Activated CD4-positive, alpha-beta T cell treated with anti-CD3 and anti-CD28 coated beads, Interleukin-10, Interleukin-2, amounts not matched to agents 100 ng/mL and 50 ng/mL, durations not matched to agents 16 hours and 8 hours (primary cell): ENCODE data around the gene DBX1.
"Not testable (repeated sequence)": the region's sequence is repeated elsewhere in the genome, so short reads cannot be mapped to it uniquely, and the experiment has no call there.

Experiments used
- DNase-seq: peaks from one replicate; pipeline ENCODE4 v3.0.0-alpha.2; 2020

Gene DBX1

DNA sequence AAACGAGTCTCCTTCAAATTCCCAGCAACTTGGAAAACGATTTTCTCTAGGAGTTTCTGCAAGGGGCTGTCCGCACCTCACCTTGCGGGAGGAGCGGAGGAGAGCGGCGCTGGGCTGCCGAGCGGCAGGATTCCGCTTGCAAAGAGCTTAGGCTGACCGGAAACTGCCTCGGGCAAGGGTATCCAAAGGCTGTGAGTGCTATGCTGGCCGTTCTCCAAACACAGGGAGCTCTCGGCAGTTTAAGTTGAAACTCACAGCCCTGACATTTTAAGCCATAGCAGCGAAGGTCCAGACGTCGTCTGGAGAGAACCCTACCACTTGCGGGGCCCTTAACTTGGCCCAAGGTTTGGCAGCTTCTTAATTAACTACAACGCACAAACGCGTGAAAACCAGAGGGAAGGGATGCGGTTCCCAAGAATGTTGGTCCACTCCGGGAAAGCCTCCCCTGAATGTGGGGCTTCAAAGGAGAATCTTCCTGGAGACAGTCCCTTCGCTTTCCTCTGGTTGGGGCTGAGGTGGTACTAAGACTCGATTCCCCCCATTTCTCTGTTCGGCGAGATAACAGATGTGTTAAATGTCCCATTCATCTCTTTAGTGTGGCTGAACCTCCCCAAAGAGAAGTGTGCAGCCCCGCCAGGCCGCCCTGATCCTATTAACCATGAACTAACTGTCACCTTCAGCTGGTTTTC lies 1.1 kb upstream of the DBX1 start:
- no peak for DNase-seq

DNA sequence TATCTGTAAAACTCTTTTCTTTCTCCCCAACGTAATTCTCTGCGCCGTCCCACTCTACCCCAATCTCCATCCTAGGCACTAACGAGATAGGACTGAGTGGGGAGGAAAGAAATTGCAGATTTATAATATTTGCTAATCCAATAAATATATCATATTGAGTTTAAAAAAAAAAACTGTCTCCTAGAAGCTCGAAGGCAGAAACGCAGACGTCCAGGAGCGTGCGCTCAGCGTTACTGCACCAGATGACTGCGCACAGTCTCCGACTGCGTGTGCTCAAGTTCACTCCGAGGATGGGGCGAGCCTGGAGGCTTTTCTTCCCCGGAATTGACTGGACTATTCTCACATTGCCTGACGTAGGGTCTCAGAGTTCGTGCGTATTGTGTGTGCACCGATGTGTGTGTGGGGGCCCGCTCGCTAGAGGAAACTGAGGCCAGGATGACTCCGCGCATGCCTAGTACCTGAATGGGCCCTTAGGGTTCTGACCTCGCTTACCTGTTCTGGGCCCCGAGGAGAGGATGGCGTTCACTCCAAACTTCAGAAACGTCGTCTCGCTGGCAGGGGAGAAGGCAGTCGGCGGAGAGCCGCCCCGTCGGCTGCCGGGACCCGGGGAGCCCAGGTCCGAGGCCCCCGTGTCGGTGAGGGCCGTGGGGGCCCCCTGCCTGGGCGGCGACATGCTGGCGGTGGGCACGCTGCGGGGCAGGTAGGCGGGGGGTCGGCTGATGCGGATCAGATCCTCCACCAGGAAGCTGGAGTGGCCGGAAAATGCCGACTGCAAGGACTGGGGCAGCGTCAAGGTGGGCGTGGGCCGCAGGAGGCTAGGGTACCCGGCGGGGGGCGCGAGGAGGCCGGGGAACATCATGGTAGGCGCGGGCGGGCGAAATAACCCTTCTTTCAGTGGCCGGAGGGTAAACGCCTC lies 551 bp downstream of the DBX1 start:
- no peak for DNase-seq

DNA sequence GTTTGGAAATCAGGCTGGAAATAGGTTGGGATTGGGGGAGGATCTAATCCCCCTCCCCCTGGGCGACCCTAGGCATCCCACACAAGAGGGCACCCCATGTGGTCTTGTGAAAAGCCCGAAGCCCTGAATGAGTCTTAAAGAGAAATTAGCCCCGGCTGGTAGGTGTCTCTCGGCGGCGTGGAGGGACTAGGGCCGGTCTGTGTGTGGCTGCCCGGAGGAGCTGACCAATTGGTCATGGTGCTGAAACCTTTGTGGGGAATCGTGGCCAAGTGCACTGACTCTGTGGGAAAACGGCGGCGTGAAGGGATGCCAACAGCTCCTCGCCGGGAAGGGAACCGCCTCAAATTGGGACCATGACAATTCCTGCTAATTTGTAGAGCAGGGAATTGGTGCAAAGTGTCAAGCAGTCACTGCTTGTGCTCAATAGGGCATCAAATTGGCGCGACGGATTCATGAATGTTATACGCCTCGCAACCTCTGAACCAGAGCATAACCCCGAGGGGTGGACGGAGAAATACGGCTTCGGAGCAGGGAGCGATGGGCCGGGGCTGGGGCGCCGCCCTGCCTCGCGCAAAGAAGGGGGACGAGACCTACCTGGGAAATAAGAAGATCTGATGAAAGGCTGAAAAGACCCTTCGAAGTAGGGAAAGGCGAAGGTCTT lies 1.5 kb downstream of the DBX1 start:
- no peak for DNase-seq

DNA sequence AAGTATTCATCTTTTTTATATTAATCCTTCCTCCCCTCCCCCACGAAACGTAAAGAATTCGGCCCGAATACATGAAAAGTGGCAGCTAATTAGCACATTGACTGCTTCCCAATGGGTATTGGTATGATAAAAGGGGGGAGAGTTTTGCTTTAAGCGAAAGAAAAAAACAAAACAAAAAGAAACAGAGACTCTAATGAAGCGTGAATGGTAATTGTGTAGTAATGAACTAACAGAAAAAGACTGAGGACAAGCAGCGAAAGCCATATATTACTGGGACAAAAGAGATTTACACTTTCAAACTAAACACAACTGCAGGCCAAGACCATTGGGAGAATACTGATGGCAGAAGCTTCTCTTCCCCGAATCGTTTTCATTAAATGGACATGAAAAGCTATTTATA lies 2.5 kb downstream of the DBX1 start:
- DNase-seq = no peak

DNA sequence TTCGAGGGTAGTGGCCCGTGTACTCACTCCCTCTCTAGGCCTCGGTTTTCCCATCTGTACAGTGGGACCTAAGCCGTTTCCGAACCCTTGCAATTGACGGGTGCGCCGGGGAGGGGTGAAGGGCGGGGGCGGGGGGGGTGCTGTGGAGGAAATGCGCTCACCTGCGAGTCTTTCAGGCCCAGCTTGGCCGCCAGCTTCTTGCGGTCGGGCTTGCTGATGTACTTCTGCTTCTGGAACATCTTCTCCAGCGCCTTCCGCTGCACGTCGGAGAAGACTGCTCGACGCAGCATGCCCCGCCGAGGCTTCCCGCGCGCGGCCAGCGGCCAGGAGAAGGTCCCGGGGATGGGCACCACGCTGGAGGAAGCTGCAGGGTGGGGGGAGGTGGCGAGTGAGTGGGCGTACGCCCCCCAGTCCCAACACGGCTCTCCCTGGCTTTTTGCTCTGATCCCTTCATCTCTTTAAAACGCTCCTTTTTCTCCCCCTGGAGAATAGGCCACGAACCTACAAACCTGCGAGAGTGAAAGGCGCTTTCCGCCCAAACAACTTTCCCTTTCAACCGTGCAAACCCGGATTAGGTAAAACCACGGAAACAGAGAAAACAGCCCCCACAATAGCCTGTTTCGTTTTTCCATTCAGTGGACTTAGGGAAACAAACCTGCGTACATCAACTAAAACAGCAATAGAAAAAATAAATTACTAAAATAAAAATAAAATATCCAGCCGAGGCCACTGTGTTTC lies 3.2 kb downstream of the DBX1 start:
- peak; percentile 22 for DNase-seq

DNA sequence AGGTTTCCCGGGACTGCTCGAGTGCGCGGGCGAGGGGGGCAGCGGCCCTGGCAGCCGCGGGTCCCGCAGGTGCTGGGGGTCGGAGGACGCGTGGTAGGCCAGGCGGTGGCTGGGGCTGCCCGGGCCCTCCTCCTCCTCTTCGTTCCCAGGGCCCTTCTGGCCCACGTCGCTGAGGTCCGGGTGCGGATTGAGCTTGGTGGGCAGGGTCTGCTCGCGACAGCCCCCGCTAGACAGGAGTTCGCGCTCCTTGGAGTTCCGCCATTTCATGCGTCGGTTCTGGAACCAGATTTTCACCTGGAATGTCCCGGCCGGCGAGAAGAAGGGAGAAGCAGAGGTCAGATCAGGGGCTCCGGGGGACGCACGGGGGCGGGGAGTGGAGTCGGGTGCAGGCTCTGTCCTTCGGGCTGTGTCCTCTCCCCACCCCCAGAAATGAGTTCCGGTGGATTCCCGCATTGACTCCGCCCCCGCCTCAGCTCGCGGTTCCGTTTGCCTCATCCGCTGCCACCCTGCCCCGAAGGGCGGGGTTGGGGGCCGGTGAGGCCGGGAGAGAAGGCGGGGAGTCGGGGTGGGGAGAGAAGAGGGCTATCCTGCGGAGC lies 3.9 kb downstream of the DBX1 start:
- DNase-seq = peak; percentile 47

DNA sequence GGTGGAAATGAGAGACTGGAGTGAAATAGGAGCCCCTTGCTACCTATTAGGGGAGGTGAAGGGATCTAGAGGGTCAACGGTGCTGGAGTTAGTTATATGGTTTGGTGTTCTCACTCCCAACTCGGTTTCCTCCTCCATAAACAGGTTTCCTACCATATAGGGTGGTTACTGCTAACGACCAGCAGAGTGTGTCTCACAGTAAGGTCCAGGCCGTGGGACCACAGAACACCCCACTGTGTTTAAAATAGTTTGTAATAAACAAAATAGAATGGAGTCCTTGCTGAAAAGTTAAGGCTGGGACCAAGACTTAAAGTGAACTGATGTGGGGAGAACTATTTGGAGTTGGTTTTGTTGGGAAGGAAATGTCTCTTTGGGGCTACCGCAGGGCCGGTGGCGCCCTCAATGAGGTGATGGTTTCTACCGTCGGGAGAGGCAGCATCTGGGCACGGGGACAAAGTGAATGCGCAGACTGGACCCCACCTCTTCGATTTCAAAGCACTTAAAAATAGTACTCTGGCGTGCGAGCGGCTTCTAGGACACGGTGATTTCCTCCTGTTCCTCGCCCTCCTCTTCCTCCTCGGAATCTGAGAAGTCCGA lies 4.5 kb downstream of the DBX1 start:
- DNase-seq = no peak

DNA sequence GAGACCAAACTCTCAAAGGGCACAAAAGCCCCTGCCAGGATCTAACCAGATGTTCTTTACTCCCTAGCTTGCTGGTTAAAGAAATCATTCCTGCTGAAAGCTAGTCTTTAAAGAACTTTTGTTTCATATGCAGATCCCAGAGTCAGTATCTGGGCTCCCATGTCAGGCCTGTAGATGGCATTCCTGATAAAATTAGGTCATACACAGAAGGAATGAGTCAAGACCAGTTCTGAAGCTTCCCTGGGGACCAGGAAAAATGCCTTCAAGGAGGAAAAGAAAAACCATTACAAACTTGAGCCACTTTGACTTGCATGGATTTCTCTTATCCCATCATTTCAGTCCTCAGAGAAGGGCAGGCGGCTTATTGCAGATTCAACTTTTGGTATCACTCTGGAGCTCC lies 5.9 kb downstream of the DBX1 start:
- no peak for DNase-seq

DNA sequence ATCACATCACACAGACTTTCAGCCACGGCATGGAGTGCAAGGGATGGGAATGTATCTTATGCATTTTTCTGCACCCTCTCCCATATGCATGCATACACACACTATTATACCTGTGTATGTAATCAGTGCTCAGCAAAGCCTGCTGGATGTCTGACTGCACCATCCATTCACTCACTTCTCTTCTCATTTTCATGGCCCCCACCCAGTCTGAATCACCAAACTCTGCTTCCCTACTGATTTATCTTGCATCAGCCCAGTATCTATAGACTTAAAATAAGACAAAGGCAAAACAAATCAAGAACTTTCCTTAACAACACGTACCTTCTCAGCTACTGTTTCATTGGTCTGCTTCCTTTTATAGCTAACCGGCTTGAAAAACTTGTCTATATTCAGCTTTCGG lies 21.6 kb downstream of the DBX1 start:
- DNase-seq = no peak

DNA sequence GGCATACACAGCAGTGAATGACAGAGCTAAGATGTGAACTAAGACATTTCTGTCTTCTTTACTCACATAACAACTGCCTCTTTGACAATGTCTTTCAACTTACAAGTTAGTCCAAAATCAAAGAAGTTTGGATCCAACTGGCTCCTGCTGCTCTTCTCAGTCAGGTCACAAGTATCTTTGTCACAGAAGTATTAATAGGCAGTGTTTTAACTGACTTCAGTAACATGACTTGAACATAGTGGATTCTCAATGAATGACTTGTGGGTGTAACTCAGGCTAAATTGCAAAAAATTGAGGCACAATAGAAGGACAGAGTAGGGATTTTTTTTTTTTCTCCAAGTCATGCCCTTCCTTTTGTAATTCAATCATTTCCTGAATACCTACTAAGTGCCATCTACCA lies 22.6 kb downstream of the DBX1 start:
- no peak for DNase-seq

DNA sequence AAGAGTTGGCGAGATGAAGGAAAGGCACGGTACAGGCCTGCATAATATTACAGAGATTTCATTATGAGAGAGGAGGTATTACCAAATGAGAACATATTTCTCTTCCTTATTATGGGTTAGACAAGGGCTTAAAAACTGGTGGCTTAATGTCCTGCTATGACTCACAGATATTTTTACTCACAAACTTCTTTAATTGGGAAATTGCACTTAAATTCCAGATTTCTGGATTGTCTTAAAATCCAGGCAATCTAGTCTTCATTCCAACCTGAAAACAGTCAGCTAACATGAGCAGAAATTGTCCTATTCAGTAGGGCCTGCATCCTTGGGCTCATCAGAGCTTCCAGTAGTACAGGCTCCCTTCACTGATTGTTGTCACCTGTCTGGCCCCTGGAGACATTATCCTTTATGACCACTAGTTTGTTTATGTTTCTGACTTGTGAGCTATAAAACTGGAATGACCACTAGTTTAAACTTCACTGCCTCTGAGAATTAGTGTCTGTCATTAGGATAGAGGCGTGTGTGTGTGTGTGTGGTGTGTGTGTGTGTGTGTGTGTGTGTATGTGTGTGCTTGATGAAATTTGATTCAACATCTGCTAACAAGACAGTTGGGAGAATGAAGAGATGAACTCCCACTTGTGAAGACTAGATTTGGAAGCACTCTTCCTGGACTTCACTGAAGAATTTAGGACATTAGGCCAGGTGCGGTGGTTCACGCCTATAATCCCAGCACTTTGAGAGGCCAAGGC lies 25.1 kb downstream of the DBX1 start:
- no peak for DNase-seq

DNA sequence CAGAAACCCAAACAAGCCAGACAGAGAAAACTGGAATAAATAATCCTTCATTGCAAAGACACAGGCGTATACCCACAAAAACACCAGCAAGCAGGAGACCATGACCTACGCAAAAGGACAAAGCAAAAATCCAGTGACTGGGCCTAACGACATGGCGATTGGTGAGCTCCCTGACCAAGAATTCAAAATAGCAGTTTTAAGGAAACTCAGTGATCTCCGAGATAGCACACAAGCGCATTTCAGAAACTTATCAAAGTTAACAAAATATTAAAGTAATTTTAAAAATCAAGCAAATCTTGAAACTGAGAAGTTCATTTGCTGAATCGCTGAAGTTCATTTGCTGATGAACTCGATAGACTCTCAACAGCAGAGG lies 27.6 kb downstream of the DBX1 start:
- no peak for DNase-seq

DNA sequence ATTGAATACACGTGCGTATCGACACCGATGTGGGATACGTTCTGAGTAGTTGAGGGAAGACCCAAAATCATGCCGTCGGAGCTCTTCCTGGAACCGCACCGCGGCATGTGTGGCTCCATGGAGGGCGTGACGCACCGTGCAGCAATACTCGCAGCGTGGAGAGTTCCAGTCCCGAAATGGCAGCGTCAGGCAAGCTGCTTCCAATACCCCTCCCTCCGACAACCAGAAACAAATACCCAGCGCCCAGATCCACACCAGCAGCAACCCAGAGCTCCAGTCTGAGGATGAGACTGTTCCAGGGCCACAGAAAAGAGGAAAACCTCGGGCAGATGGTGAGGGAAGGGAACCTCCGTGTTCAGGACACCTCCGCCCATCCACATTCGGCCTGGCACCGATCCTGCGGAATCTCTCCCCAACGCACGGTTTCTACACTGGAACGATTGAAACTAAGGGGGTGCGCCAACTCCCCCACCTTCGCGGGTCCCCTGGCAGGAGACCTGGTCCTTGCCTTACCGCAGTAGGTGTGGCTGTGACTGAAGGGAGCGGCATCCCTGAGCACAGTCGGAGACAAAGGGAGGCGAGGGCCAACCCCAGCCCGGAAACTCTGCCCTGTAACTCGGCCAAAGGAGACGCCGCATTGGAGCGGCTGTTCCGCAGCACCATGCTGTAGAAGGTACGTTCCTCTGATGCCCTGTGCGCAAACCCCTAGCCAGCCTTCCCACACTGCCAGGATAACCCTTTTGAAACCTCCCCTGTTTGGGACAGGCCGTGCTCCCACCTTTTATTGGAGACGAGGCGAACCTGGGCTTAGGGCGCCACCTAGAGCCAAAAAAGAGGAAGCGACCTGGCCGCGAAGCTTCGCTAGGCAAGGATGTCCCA lies 28.2 kb downstream of the DBX1 start:
- peak; percentile 51 for DNase-seq

DNA sequence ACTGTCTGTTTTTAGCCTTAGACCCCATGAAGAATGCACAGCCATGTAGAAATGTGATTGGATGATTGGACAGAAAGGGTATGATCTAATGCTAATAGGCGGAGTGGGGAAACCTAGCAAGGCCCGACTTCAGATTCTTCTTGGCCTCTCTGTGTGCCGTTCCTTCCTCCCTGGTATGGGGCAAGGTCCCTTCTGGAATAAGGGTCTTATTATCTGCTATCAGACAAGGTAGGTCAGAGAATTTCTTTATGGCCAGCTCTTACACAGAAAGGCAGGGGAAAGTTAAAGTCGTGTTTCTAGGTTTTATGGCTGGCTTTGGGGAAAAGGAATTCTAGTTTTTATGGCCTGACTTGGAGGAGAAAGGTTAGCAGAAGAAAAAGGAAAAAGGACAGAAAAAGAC lies 30.6 kb downstream of the DBX1 start:
- no peak for DNase-seq

DNA sequence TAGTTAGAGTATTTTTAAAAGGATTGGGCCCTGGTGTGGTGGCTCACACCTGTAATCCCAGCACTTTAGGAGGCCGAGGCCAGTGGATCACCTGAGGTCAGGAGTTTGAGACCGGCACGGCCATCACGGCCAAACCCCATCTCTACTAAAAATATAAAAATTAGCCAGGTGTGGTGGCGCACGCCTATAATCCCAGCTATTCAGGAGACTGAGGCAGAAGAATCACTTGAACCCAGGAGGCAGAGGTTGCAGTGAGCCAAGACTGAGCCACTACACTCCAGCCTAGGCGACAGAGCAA lies 31.8 kb downstream of the DBX1 start:
- not testable (repeated sequence) for DNase-seq

DNA sequence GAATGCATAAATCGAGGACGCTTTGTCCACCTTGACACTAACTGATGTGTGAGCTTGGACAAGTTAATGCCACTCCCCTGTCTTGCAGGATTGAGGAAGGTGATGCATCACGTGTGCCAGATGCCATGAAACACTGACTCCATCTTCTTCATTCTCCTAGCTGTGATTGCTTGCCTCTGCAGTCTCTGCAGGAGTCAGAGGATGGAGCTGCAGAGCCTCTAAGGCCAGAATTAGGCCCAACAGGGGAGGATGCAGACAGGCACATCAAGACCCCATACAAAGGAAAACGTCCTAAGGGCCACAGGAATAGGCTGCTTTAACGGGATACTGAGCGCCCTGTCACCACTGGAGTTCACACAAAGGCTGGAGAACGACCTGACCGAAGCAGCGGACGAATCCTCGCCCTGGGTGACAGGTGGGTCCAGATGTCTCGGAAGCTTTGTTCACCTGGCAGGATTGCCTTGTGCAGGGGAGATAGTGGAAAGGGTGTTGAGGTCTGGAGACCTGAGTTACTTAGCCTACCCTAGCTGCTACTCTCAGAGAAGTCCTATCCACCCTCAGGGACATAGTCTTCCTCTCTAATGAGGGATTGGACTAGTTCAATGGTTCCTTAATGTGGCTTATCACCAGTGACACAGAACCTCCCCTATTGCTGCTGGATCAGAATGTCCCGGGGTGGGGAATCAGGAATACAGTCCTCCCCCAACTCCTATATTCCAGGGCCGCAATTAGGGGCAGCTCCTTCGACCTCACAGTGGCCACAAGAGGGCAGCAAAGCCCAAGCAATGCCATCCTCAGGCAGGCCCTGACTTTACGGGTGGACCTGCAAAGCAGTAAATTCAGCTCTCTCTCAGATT lies 32.4 kb downstream of the DBX1 start:
- DNase-seq = peak; percentile 74

DNA sequence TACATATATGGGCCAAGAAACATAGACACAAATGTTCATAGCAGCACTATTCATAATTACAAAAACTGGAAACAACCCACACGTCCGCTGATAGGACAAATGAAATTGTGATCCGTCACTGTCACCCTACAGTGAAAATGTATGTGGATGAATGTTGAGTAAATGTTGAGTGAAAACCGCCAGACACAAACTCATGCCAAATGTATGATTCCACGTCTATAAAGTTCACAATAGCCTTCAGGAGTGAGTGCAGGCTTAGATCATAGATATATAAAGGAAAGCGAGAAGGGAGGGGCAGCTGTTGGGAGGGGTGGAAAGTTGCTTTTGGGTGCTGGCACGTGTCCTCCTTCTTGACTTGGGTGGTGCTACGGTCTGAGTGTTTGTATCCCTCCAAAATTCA lies 33.6 kb downstream of the DBX1 start:
- no peak for DNase-seq

DNA sequence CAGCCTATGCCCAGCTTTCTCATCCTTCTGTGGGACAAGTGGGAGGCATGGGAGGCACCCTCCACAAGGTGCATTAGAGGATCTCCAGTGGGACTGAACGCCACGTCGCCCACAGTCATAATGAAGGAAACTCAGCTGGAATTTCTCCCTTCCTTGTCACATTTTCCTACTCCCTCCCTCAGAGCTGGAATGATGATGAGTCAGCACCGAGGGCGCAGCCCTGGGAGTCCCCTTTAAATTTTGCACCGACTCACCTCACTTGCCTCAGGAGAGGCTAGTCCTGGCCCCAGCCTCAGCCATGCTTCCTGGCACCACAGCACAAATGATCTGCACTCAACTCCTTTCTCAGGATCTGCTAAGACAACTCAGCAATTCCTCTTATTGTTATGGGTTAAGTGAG lies 34.3 kb downstream of the DBX1 start:
- DNase-seq = no peak

DNA sequence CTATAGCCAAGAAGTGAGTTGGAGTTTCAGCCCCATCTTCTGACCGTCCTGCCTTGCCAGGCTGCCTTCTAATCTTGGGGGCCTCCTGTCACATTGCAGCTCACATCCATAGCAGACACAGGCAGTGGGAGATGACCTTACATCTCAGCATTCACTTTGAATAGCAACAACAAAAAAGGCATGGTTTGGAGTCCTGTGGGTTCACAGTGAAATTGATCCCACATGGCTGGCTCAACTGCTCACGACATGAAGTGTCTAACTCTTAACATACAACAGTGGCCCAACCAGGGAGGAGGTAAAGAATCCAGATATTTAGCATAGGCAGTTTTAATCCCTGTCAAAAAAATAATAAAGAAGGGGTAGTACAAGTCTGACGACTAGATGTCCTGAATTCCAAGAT lies 38.1 kb downstream of the DBX1 start:
- no peak for DNase-seq
